GM15510 (cell line): ENCODE results near the gene GMCL1.

Experiments
- POLR2A ChIP-seq: IDR thresholded peaks from 3 replicates; pipeline ENCODE4 v1.6.1; 2011; ENCODE audit warnings: borderline replicate concordance; ENCODE audit not compliant: insufficient read length; ENCODE audit errors: extremely low read depth

GMCL1 gene

DNA sequence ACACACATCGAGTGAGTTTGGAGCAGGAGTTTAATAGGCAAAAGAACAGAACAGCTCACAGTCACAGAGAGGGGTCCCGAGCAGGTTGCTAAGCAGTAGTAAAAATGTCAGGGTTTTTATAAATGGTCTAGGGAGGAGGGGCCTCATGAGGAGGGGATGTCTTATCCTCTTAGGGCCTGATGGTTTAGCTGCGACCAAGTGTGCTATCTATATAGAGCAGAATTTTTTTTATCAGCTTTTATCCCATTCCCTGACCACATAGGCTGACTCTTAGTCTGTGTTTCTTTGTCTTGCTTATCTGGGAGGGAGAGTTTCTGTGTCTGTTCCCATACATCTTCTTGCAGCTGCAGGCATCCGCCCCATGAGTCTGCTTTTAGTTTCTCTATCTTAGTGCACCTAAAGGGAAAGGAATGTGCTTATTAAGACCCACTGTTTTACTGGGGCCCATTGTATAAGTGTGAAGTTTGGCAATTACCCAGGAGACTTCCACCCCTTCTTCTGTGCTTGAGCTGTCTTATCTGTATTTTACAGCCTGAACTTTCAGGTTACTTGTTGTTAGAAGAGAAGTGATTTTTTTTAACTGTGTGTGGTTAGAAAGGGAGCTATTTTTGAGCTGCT lies 30.4 kb upstream of the GMCL1 start:
- TF ChIP-seq POLR2A, result no peak

DNA sequence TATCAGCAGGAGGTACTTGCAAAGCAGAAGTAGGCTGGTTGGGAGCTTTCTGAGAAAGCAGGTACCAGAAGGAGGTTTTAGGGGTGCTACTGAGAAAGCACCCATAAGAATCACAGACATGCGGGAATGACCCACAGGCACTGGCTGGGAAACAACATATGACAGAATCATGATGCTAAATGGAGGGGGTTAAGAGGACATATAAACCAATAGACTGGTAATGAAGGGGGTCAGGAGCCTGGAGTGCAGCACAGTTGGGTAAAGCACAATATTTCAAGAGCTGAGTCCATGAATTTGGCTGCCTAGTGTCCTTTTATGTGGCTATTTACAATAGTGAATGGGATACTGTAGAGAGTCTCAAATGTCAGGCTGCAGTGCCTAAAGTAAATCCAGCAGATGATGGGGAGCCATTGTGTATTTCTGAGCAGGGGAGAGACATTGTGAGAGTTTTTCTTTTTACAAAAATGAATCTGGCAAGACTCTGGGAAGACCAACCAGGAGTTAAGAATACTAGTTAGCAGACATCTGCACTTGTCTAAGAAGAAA lies 27.6 kb upstream of the GMCL1 start:
- no peak for TF ChIP-seq POLR2A

DNA sequence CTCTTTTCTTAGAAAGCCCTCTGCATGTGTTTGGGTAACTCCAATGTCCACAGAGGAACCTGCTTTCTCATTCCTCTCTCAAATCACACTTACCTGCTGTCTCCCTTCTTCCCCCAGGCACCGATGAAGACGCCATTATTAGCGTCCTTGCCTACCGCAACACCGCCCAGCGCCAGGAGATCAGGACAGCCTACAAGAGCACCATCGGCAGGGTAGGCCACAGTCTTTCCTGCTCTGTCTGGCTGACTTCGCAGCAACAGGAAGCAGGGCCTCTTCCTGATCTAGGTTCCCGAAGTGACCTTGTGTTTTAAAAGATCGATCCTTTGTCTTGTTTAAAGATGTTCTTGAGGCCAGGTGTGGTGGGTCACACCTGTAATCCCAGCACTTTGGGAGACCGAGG lies 25.0 kb upstream of the GMCL1 start:
- TF ChIP-seq POLR2A, result no peak

DNA sequence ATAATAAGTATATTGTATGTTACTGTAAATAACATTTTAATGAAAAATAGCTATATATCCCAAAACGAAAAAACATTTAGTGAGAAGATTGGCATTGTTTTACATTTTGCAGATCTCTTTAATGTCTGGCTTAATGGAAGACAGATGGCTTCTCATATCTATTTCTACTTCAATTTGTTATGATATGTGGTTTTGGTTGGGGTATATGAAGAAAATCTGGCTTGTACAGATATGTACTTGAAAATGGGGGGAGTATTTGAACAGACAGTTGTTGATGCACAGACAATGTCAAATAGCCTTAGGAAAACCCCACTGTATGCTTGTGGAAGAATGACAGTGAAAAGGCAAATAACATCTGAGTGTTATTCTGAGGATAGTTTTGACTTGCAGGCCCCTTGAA lies 23.6 kb upstream of the GMCL1 start:
- TF ChIP-seq POLR2A, result no peak

GRCh38 chr2:69807821-69808540 lies 21.5 kb upstream of the GMCL1 start:
- TF ChIP-seq POLR2A, result no peak

DNA sequence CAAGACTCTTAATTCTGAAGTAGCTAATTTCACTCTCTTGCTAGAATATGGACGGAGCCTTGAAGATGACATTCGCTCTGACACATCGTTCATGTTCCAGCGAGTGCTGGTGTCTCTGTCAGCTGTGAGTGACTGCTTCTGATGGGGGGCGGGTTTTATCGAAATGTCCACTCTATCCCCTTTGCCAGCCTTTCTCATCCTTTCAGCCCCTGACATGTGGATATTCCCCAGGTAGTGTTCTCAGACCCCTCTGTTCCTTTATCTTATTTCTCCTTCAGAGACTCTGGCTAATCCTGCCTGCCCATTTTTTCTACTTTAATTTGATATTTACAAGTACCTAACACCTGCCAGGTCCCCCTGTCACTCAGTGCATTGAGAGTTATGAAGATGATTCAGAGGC lies 18.9 kb upstream of the GMCL1 start:
- no peak for TF ChIP-seq POLR2A

DNA sequence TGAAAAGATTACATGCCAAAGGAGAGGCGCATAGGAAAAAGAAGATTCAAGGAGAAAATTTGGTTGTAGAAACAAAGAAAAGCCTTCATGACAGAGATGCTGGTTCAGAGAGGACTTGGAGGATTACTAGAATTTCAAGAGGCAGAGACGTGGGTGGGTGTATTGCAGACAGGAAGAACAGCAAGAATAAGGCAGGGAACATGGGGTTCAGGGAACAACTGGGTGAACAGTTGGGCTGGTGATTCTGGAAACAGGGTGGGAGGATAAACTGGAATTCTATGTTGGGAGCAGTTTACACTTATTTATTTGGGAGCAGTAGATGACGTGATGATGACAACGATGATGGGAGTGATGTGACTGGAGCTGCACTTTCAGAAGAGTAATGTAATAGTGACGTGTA lies 18.4 kb upstream of the GMCL1 start:
- TF ChIP-seq POLR2A, result no peak

- no peak for TF ChIP-seq POLR2A
Measured at GRCh38 chr2:69811591-69811990, 17.9 kb upstream of the GMCL1 start.

GRCh38 chr2:69815717-69816116 lies 13.7 kb upstream of the GMCL1 start:
- no peak for TF ChIP-seq POLR2A

DNA sequence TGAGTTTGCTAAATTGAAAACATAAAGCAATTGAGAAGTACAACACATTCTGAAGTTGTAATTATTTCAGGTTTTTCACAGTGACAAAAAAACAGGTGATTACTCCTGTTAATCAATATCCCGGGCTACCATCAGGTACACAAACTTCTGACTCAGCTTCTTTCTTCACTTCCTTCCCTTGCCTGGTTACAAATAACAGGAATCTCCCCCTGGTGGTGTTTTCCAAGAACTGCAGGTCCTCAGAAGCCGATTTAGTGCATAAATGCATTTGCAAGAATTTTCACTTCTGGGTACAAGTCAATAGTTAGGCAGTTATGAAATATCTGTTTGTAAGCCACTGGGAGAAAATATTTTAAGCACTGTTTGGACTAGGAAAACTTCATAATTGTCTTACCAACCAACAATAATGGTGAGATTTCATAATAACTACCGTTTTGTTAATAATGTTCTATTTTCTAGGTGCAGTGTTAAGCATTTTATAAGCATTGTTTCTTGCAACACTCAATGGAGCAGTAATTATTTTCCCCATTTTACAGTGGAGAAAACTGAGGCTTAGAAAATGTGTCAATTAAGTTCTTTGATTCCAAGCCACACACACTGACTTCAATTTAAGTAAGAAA lies 12.4 kb upstream of the GMCL1 start:
- no peak for TF ChIP-seq POLR2A

DNA sequence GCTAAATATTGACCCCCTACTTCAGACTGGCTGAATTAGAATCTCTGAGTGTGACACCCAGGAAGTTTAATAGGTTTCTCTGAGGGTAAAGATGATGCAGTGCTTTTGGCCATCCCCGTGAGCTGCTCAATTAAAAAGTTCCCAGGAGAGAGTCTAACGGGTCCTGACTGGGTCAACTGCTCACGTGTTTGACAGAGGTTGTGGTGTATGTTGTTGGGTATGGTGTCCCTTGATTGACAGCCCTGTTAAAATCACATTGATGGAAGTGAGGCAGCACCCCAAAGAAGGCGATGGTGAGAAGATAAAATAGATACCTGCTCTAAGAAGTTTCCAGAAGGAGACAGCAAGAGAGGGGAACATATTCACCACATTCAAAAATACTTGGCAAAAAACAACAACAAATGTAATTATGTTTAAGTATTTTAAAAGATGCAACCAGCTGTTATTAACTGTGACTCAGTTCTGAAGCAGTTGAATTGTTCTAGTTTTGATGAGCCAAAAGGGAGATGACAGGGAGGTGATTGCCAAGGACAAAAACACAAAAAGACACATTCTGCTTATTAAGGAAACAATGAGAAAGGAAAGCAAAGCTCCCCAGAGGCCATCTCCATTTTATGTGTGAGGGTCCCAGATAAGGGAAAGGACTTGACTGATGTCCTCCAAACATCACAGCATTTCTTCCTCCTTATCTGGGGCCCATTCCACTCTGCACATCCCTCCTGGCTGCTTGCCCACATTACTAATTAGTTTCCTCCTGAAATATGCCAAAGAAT lies 11.5 kb upstream of the GMCL1 start:
- TF ChIP-seq POLR2A, result no peak

DNA sequence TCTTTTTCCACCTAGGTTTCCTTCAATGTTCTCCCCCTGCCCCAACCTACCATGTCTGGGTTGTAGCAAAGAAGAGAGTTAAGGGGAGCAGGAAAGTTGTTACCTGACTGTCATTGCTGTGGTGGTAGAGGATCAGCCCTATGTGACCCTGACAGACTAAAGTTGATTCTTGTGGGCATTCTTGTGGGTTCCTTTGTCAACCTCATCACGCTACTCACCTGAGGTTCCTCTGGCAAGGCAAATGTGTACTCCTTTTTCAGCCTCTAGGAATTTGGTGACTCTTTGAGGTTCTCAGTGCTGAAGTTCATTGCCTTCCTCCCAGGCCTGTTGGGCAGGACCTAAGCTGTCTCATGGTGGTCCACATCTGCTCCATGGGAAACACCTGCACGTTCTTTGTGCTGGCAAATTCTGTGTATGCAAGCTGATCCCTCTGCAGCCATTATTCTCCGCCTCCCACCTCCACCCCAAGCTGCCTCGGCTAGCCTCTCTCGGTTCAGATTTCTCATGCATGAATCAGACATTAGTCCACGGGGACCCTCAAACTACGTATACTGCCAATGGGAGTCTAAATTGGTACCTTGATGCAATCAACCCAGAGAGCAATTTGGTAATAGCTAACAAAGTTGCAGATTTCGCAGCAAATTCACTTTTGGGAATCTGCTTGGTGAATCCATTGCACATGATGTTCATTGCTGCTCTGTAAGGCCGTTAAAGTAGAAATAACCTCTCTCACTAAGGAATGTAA lies 1.5 kb upstream of the GMCL1 start:
- no peak for TF ChIP-seq POLR2A

DNA sequence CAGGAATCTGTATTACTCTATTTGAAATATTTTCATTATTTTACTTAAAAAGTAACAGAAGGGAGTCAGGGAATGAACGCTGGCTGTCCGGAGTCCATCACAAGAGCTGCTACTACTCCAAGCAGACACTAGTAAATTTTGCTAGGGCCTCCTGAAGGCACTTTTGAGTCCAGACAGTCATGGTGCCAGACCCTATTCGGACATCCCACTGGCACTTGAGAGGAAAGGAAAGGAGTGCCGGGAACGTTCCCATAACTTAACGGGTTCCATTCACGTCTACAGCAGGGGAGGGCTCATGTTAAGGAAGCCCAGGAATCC lies 563 bp upstream of the GMCL1 start:
- TF ChIP-seq POLR2A, result no peak
